Common myeloid progenitor, CD34-positive (primary cell): ENCODE results near the gene AQP9.

ENCODE experiments used
- CTCF ChIA-PET: fragments of 350-600 bp; sonication (Branson Sonifier 250); formaldehyde crosslinking; loops from one replicate; lab custom pipeline; 2021; ENCODE audit warnings: antibody characterized with exemption; lab: Charles Lee
- POLR2A ChIA-PET: fragments of 350-600 bp; sonication (Branson Sonifier 250); formaldehyde crosslinking; loops from one replicate; lab custom pipeline; 2021; ENCODE audit warnings: antibody characterized with exemption; lab: Charles Lee
- DNase-seq, 3 donors: peaks; one replicate each; pipeline versions ENCODE4 v3.0.0 to v3.0.0-alpha.2; 2013
- H3K27ac ChIP-seq, 2 experiments: 1 replicate in 1 of 2; 2 replicates in 1 of 2; pipeline ENCODE4 v1.7.0; 2013; ENCODE audit warnings: inconsistent platforms in 2 of 2, low read length in 2 of 2, mild to moderate bottlenecking in 2 of 2, low read depth in 1 of 2, moderate library complexity in 1 of 2; ENCODE audit not compliant: severe bottlenecking in 2 of 2, insufficient read depth in 1 of 2, poor library complexity in 1 of 2
- H3K27me3 ChIP-seq, 5 experiments: replicated peaks in 2 of 5; 1 replicate in 3 of 5; 2 replicates in 2 of 5; pipeline versions ENCODE4 v1.6.1 to v1.7.0; 2013; ENCODE audit warnings: low read length in 4 of 5, mild to moderate bottlenecking in 2 of 5, moderate library complexity in 2 of 5, inconsistent platforms in 1 of 5; ENCODE audit not compliant: insufficient read depth in 5 of 5, control insufficient read depth in 4 of 5
- H3K36me3 ChIP-seq, 4 experiments: 1 replicate in 2 of 4; 2 replicates in 2 of 4; pipeline versions ENCODE4 v1.6.1 to v1.7.0; 2013; ENCODE audit warnings: low read length in 3 of 4, control low read depth in 1 of 4, mild to moderate bottlenecking in 1 of 4; ENCODE audit not compliant: control insufficient read depth in 4 of 4, insufficient read depth in 4 of 4
- H3K4me1 ChIP-seq, 4 experiments: 1 replicate in 3 of 4; 2 replicates in 1 of 4; pipeline versions ENCODE4 v1.6.1 to v1.7.1; 2013; ENCODE audit warnings: low read length in 3 of 4, mild to moderate bottlenecking in 3 of 4, control low read depth in 1 of 4, inconsistent platforms in 1 of 4, moderate library complexity in 1 of 4; ENCODE audit not compliant: control insufficient read depth in 4 of 4, insufficient read depth in 4 of 4; ENCODE audit errors: control extremely low read depth in 1 of 4
- H3K4me3 ChIP-seq, 7 experiments: 1 replicate in 4 of 7; 2 replicates in 3 of 7; pipeline versions ENCODE4 v1.5.1 to v1.7.0; 2013; ENCODE audit warnings: mild to moderate bottlenecking in 7 of 7, low read length in 6 of 7, moderate library complexity in 6 of 7, inconsistent platforms in 2 of 7, low read depth in 2 of 7, control low read depth in 1 of 7; ENCODE audit not compliant: insufficient read depth in 4 of 7, control insufficient read depth in 1 of 7; ENCODE audit errors: extremely low read depth in 1 of 7
- H3K9me3 ChIP-seq, 5 experiments: 1 replicate in 4 of 5; 2 replicates in 1 of 5; pipeline versions ENCODE4 v1.6.1 to v1.7.1; 2013; ENCODE audit warnings: low read length in 4 of 5, mild to moderate bottlenecking in 2 of 5, inconsistent platforms in 1 of 5, low read depth in 1 of 5, moderate library complexity in 1 of 5; ENCODE audit not compliant: control insufficient read depth in 4 of 5, insufficient read depth in 2 of 5; ENCODE audit errors: control extremely low read depth in 1 of 5
- WGBS: methylation state at CpG from one replicate; pipeline ENCODE4 v1.1.5; 2013; ENCODE audit not compliant: insufficient coverage; 5-methylcytosine and 5-hydroxymethylcytosine counted together

The AQP9 gene

GRCh38 chr15:58164926-58165325 is 26.7 kb downstream of the AQP9 start:
- peaks cover 0 to 11% (median 3%) of the 10 kb centered on the region in 5 experiments for H3K27me3 ChIP-seq
- no peaks in the 10 kb centered on the region for H3K9me3 ChIP-seq
- no CpG with 5 or more reads among the region's 1 CpG for WGBS
- no peak for DNase-seq
- CTCF ChIA-PET = interaction anchor here (1.1 to 1.2 kb wide), 2 partner anchors 10 to 16 kb away, joined by 3 read pairs; no protein-coding TSS in a partner anchor
- H3K27ac ChIP-seq = no peak overlapping the region
- no peaks in the 10 kb centered on the region for H3K4me1 ChIP-seq
- H3K4me3 ChIP-seq = no peak overlapping the region
- H3K36me3 ChIP-seq = no peaks in the 10 kb centered on the region
- POLR2A ChIA-PET = interaction anchor here (0.6 to 0.7 kb wide), 2 partner anchors 115 to 522 kb away, joined by 3 read pairs; no protein-coding TSS in a partner anchor

GRCh38 chr15:58165661-58166060 is 27.5 kb downstream of the AQP9 start:
- no peak overlapping the region for H3K4me3 ChIP-seq
- CTCF ChIA-PET = no interaction called here
- peaks cover 0 to 11% (median 3%) of the 10 kb centered on the region in 5 experiments for H3K27me3 ChIP-seq
- no peaks in the 10 kb centered on the region for H3K9me3 ChIP-seq
- POLR2A ChIA-PET = no interaction called here
- H3K27ac ChIP-seq = no peak overlapping the region
- H3K4me1 ChIP-seq = no peaks in the 10 kb centered on the region
- no peaks in the 10 kb centered on the region for H3K36me3 ChIP-seq
- DNase-seq = peak in 1 of 3 donors; percentile 8

GRCh38 chr15:58167095-58167691 is 29.0 kb downstream of the AQP9 start:
- CTCF ChIA-PET = interaction anchor here (1.8 kb wide), 1 partner anchor 18 kb away, joined by 4 read pairs; no protein-coding TSS in a partner anchor
- H3K9me3 ChIP-seq = no peaks in the 10 kb centered on the region
- H3K4me1 ChIP-seq = no peaks in the 10 kb centered on the region
- no peak for DNase-seq
- no peak overlapping the region for H3K4me3 ChIP-seq
- POLR2A ChIA-PET = no interaction called here
- H3K27ac ChIP-seq = no peak overlapping the region
- H3K36me3 ChIP-seq = no peaks in the 10 kb centered on the region
- H3K27me3 ChIP-seq = peaks cover 0 to 11% (median 3%) of the 10 kb centered on the region in 5 experiments
- WGBS = 90% methylated on average over 2 of the region's 3 CpGs

- WGBS = 89% methylated on average over 5 of the region's 5 CpGs
- ChIA-PET CTCF (no interaction called here), POLR2A (no interaction called here)
- Histone ChIP-seq H3K4me3 (no peak overlapping the region), H3K4me1 (no peaks in the 10 kb centered on the region), H3K27me3 (peaks cover 0 to 12% (median 3%) of the 10 kb centered on the region in 5 experiments), H3K9me3 (no peaks in the 10 kb centered on the region), H3K27ac (no peak overlapping the region), H3K36me3 (no peaks in the 10 kb centered on the region)
- no peak for DNase-seq
Measured at GRCh38 chr15:58169934-58170333, 31.8 kb downstream of the AQP9 start.

GRCh38 chr15:58171476-58172061 is 33.4 kb downstream of the AQP9 start:
- Histone ChIP-seq H3K4me3 (no peak overlapping the region), H3K9me3 (no peaks in the 10 kb centered on the region), H3K27me3 (peaks cover 0 to 12% (median 0%) of the 10 kb centered on the region in 5 experiments), H3K27ac (no peak overlapping the region), H3K4me1 (no peaks in the 10 kb centered on the region), H3K36me3 (no peaks in the 10 kb centered on the region)
- no peak for DNase-seq
- ChIA-PET POLR2A (no interaction called here), CTCF (interaction anchor here (0.8 to 1.9 kb wide), 2 partner anchors 11 to 362 kb away, joined by 3 to 6 read pairs; no protein-coding TSS in a partner anchor)
- WGBS = 100% methylated on average over 1 of the region's 1 CpG

- DNase-seq = no peak
- no peak overlapping the region for H3K27ac ChIP-seq
- no peaks in the 10 kb centered on the region for H3K9me3 ChIP-seq
- H3K4me1 ChIP-seq = peaks cover 0 to 7% (median 0%) of the 10 kb centered on the region in 4 experiments
- H3K36me3 ChIP-seq = no peaks in the 10 kb centered on the region
- ChIA-PET CTCF (interaction anchor here (1.0 kb wide), 1 partner anchor 10 kb away, joined by 3 read pairs; no protein-coding TSS in a partner anchor), POLR2A (no interaction called here)
- H3K4me3 ChIP-seq = no peak overlapping the region
- 100% methylated on average over 1 of the region's 5 CpGs for WGBS
- peaks cover 0 to 10% (median 0%) of the 10 kb centered on the region in 5 experiments for H3K27me3 ChIP-seq
Measured at GRCh38 chr15:58174709-58175108, 36.5 kb downstream of the AQP9 start.

GRCh38 chr15:58175955-58176354 is 37.8 kb downstream of the AQP9 start:
- Histone ChIP-seq H3K4me1 (peaks cover 0 to 13% (median 0%) of the 10 kb centered on the region in 4 experiments), H3K27ac (no peak overlapping the region), H3K27me3 (peaks cover 0 to 18% (median 0%) of the 10 kb centered on the region in 5 experiments), H3K4me3 (no peak overlapping the region), H3K36me3 (no peaks in the 10 kb centered on the region), H3K9me3 (no peaks in the 10 kb centered on the region)
- WGBS = 100% methylated on average over 4 of the region's 4 CpGs
- ChIA-PET CTCF (no interaction called here), POLR2A (no interaction called here)
- DNase-seq = no peak
